ENCODE data around the gene LMX1A.

DNA sequence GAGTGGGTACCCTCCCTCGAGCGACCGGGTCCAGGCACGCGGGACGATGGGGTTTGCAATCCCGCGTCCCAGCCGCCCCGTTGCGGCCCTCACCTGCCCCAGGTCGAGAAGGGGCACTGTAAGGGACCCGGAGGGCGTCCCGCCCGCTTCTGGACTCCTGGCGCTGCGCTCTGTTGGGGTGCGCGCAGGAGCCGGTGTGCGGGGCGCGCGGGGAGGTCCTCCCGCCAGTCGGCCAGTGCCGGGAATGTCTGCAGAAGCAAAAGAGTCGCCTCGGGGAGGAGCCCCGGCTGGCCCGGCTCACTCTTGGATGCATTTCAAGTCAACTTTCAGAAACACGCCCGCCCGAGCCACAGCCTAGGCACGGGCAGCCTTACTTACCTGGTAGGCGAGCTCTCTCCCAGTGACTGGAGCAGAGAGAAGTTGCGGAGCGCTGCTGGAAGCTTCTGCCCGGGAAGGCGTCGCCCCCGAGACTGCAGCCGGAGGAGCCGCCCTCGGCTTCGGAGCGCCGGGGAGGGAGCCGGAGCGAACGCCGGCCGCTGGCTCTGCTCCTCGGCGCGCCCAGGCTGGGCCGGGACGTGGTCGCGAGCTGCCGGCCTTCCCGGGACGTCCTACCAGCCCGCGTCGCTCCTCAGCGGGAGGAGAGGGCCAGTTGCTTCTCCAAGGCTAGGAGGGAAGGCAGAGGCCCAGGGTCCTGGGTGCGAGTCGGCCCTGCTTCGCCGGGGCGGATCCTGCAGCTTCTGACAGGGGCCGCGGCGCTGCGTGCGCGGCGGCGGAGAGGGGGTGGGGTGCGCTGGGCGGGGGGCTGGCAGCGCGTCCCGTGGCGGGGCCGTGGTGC lies at the start of gene LMX1A:
- TF ChIP-seq, protein P1, sequence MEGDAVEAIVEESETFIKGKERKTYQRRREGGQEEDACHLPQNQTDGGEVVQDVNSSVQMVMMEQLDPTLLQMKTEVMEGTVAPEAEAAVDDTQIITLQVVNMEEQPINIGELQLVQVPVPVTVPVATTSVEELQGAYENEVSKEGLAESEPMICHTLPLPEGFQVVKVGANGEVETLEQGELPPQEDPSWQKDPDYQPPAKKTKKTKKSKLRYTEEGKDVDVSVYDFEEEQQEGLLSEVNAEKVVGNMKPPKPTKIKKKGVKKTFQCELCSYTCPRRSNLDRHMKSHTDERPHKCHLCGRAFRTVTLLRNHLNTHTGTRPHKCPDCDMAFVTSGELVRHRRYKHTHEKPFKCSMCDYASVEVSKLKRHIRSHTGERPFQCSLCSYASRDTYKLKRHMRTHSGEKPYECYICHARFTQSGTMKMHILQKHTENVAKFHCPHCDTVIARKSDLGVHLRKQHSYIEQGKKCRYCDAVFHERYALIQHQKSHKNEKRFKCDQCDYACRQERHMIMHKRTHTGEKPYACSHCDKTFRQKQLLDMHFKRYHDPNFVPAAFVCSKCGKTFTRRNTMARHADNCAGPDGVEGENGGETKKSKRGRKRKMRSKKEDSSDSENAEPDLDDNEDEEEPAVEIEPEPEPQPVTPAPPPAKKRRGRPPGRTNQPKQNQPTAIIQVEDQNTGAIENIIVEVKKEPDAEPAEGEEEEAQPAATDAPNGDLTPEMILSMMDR (IDR thresholded peaks at IDR 0.05): no peak
- no peak for TF ChIP-seq POLR2A (IDR thresholded peaks at IDR 0.05)

All from prostate gland (tissue), 2 donors.